ENCODE measurements around the gene VSTM2B. TPM values are rescaled to one million over a fixed set of nuclear protein-coding genes. Genes with fewer than 3 reads are reported as not detected.

The VSTM2B gene
- polyA plus RNA-seq, 1 donor (not counting 4 experiments of a cell fraction or from before 2014, with no cell fraction given): not detected

GRCh38 chr19:29497686-29498436 is 27.9 kb upstream of the VSTM2B start:
- no peak overlapping the region for H3K27ac ChIP-seq (ENCODE audit: control insufficient read depth, insufficient read depth, low read length)
- H3K79me2 ChIP-seq (ENCODE audit: control insufficient read depth, insufficient read depth, low read length): no peaks in the 10 kb centered on the region

GRCh38 chr19:29499261-29499920 is 26.4 kb upstream of the VSTM2B start:
- no peaks in the 10 kb centered on the region for H3K36me3 ChIP-seq (ENCODE audit: control insufficient read depth in 2 of 2, extremely low read depth in 1 of 2, insufficient read depth in 2 of 2, low read length in 2 of 2)
- H3K9me3 ChIP-seq (ENCODE audit: control insufficient read depth, low read depth, low read length): peaks cover 2% of the 10 kb centered on the region
- no peaks in the 10 kb centered on the region for H3K4me1 ChIP-seq (ENCODE audit: control insufficient read depth, extremely low read depth, insufficient read depth, low read length)
- H3K4me3 ChIP-seq (ENCODE audit: control insufficient read depth in 2 of 3, extremely low read depth in 1 of 3, insufficient read depth in 2 of 3, low read depth in 1 of 3, low read length in 3 of 3): no peak overlapping the region
- DNase-seq (ENCODE audit: low read depth, low spot score) (no peak), FAIRE-seq (no peak)
- H3K27ac ChIP-seq (ENCODE audit: control insufficient read depth, insufficient read depth, low read length): no peak overlapping the region
- no peaks in the 10 kb centered on the region for H3K79me2 ChIP-seq (ENCODE audit: control insufficient read depth, insufficient read depth, low read length)
- H3K4me2 ChIP-seq (ENCODE audit: control insufficient read depth, extremely low read depth, insufficient read depth, low read depth, low read length): no peak overlapping the region
- dilution Hi-C loops (cut with MboI; ENCODE audit: extremely low pct_ligation_motif_present, low sequenced_read_pairs): no loop called here
- H3K9ac ChIP-seq (ENCODE audit: control insufficient read depth, extremely low read depth, insufficient read depth, low read length): no peak overlapping the region
- H4K20me1 ChIP-seq (ENCODE audit: control insufficient read depth, extremely low read depth, insufficient read depth, low read length): no peaks in the 10 kb centered on the region
- no peak for TF ChIP-seq EZH2 (IDR thresholded peaks at IDR 0.05; ENCODE audit: low read length)
- no peak for TF ChIP-seq CTCF (optimal IDR thresholded peaks at IDR 0.05 in 1 of 3, IDR thresholded peaks at IDR 0.05 in 1 of 3, conservative IDR thresholded peaks at IDR 0.05 in 1 of 3; ENCODE audit: extremely low read depth in 1 of 3, insufficient read depth in 2 of 3, low read length in 3 of 3)
- H3K9me1 ChIP-seq (ENCODE audit: control insufficient read depth, extremely low read depth, insufficient read depth, low read length): no peaks in the 10 kb centered on the region
- no peaks in the 10 kb centered on the region for H3K27me3 ChIP-seq (ENCODE audit: control insufficient read depth, extremely low read depth, insufficient read depth, low read length)
- H2AFZ ChIP-seq (ENCODE audit: control insufficient read depth, low read length): no peak overlapping the region

More at GRCh38 chr19:29497686-29498436, 27.9 kb upstream of the VSTM2B start:
- no peaks in the 10 kb centered on the region for H4K20me1 ChIP-seq (ENCODE audit: control insufficient read depth, extremely low read depth, insufficient read depth, low read length)
- dilution Hi-C loops (cut with MboI; ENCODE audit: extremely low pct_ligation_motif_present, low sequenced_read_pairs): no loop called here
- TF ChIP-seq EZH2 (IDR thresholded peaks at IDR 0.05; ENCODE audit: low read length) (no peak), CTCF (optimal IDR thresholded peaks at IDR 0.05 in 1 of 3, IDR thresholded peaks at IDR 0.05 in 1 of 3, conservative IDR thresholded peaks at IDR 0.05 in 1 of 3; ENCODE audit: extremely low read depth in 1 of 3, insufficient read depth in 2 of 3, low read length in 3 of 3) (no peak)
- no peak overlapping the region for H2AFZ ChIP-seq (ENCODE audit: control insufficient read depth, low read length)
- H3K27me3 ChIP-seq (ENCODE audit: control insufficient read depth, extremely low read depth, insufficient read depth, low read length): no peaks in the 10 kb centered on the region
- H3K4me3 ChIP-seq (ENCODE audit: control insufficient read depth in 2 of 3, extremely low read depth in 1 of 3, insufficient read depth in 2 of 3, low read depth in 1 of 3, low read length in 3 of 3): no peak overlapping the region
- no peak for DNase-seq (ENCODE audit: low read depth, low spot score)
- H3K4me1 ChIP-seq (ENCODE audit: control insufficient read depth, extremely low read depth, insufficient read depth, low read length): no peaks in the 10 kb centered on the region
- no peaks in the 10 kb centered on the region for H3K9me1 ChIP-seq (ENCODE audit: control insufficient read depth, extremely low read depth, insufficient read depth, low read length)
- H3K4me2 ChIP-seq (ENCODE audit: control insufficient read depth, extremely low read depth, insufficient read depth, low read depth, low read length): no peak overlapping the region
- no peaks in the 10 kb centered on the region for H3K36me3 ChIP-seq (ENCODE audit: control insufficient read depth in 2 of 2, extremely low read depth in 1 of 2, insufficient read depth in 2 of 2, low read length in 2 of 2)
- no peak overlapping the region for H3K9ac ChIP-seq (ENCODE audit: control insufficient read depth, extremely low read depth, insufficient read depth, low read length)
- peaks cover 2% of the 10 kb centered on the region for H3K9me3 ChIP-seq (ENCODE audit: control insufficient read depth, low read depth, low read length)
- FAIRE-seq: no peak
